Mammary epithelial cell (primary cell): ENCODE results near the gene RNPEPL1.

ENCODE experiments used
- EZH2 ChIP-seq: IDR thresholded peaks from 2 replicates; pipeline ENCODE4 v1.6.1; 2012; ENCODE audit warnings: low read length, inconsistent platforms, borderline replicate concordance
- TF ChIP-seq, protein P1 (sequence below), 2 donors: IDR thresholded peaks in 1 of 2; conservative IDR thresholded peaks in 1 of 2; 2 replicates each; pipeline ENCODE4 v1.5.1; 2011 to 2012; ENCODE audit warnings: inconsistent platforms in 2 of 2, low read length in 2 of 2, mild to moderate bottlenecking in 2 of 2, control low read depth in 1 of 2, low read depth in 1 of 2; ENCODE audit not compliant: insufficient read depth in 1 of 2; ENCODE audit errors: extremely low read depth in 1 of 2

DNA sequence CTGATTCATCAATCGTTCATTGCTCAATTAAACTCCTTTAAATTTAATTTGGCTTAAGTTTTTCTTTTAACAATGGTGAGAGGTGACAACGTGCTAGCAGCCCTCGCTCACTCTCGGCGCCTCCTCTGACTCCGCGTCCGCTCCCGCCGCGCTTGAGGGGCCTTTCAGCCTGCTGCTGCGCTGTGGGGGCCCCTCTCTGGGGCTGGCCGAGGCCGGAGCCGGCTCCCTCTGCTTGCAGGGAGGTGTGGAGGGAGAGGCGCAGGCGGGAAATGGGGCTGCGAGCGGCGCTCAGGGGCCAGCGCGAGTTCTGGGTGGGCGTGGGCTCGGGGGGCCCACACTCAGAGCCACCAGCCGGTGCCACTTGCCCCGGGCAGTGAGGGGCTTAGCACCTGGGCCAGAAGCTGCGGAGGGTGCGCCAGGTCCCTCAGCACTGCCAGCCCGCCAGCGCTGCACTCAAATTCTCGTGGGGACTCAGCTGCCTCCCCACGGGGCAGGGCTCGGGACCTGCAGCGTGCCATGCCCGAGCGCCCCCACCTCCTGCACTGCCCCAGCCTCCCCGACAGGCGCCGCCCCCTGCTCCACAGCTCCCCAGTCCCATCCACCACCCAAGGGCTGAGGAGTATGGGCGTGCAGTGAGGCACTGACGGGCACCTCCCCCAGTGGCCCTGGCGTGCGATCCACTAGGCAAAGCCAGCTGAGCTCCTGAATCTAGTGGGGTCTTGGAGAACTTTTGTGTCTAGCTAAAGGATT lies 30.1 kb upstream of the RNPEPL1 start:
- TF ChIP-seq EZH2: no peak
- TF ChIP-seq, protein P1, sequence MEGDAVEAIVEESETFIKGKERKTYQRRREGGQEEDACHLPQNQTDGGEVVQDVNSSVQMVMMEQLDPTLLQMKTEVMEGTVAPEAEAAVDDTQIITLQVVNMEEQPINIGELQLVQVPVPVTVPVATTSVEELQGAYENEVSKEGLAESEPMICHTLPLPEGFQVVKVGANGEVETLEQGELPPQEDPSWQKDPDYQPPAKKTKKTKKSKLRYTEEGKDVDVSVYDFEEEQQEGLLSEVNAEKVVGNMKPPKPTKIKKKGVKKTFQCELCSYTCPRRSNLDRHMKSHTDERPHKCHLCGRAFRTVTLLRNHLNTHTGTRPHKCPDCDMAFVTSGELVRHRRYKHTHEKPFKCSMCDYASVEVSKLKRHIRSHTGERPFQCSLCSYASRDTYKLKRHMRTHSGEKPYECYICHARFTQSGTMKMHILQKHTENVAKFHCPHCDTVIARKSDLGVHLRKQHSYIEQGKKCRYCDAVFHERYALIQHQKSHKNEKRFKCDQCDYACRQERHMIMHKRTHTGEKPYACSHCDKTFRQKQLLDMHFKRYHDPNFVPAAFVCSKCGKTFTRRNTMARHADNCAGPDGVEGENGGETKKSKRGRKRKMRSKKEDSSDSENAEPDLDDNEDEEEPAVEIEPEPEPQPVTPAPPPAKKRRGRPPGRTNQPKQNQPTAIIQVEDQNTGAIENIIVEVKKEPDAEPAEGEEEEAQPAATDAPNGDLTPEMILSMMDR (conservative IDR thresholded peaks at IDR 0.05 in 1 of 2, IDR thresholded peaks at IDR 0.05 in 1 of 2; ENCODE audit: extremely low read depth in 1 of 2, insufficient read depth in 1 of 2, low read depth in 1 of 2, low read length in 2 of 2): no peak
